K562 (cell line): Measurements from ENCODE around the gene BMI1. TPM values are rescaled to one million over a fixed set of nuclear protein-coding genes. Genes with fewer than 3 reads are reported as not detected.
A peak's percentile ranks its signal among the peaks of the same experiment; 100 is the strongest.

Experiments
- ATAC-seq: fragments of 200-7000 bp; cut with Tn5 transposase; 3 replicates; pipeline ENCODE4 v1.9.1; 2020; ENCODE audit warnings: moderate library complexity
- BruUV-seq: library from RNA; stranded (reverse); fragments of 400-500 nt; replicated peaks from 2 replicates; lab custom pipeline; 2021; lab: Mats Ljungman, UMichigan
- CTCF ChIA-PET: fragments of 300-600 bp; formaldehyde crosslinking; extraction: SDS; loops from one replicate; lab custom pipeline; 2021; ENCODE audit warnings: low intra/inter-chr PET ratio; lab: Yijun Ruan, JAX
- POLR2A ChIA-PET: fragments of 300-600, 350-650 bp; sonication (Branson Sonifier 250); formaldehyde crosslinking; extraction: SDS; loops from one replicate; lab custom pipeline; 2021; ENCODE audit warnings: antibody characterized with exemption, inconsistent platforms; lab: Yijun Ruan, JAX
- DNase-seq, 4 experiments: peaks; one replicate each; pipeline versions ENCODE4 v3.0.0 to v3.0.0-alpha.2; 2011 to 2018; ENCODE audit warnings: low spot score in 3 of 4, mixed read lengths in 3 of 4; ENCODE audit errors: extremely low read depth in 1 of 4
- FAIRE-seq: peaks from 2 replicates; lab custom pipeline; 2011; peaks lifted over from hg19 to GRCh38; lab: Jason Lieb, UNC
- H2AFZ ChIP-seq: 2 replicates; pipeline ENCODE4 v1.6.0; 2011; ENCODE audit warnings: low read depth, low read length, control low read depth, inconsistent platforms
- H3K27ac ChIP-seq: fragments of 200-600 bp; 3 replicates; pipeline ENCODE4 v1.8.0; 2011; ENCODE audit warnings: low read depth, mild to moderate bottlenecking, control low read depth, inconsistent platforms, low read length, moderate library complexity, mixed read lengths; ENCODE audit errors: extremely low read depth
- H3K27me3 ChIP-seq, 2 experiments: fragments of 300-600 bp in 1 of 2; 2 replicates in 1 of 2; 3 replicates in 1 of 2; pipeline versions ENCODE4 v1.6.0 to v1.8.0; 2011; ENCODE audit warnings: inconsistent platforms in 2 of 2, low read length in 2 of 2, mild to moderate bottlenecking in 1 of 2, mixed read lengths in 1 of 2, moderate library complexity in 1 of 2; ENCODE audit not compliant: control insufficient read depth in 2 of 2, insufficient read depth in 2 of 2
- H3K36me3 ChIP-seq: fragments of 300-600 bp; 3 replicates; pipeline ENCODE4 v1.8.0; 2011; ENCODE audit warnings: mild to moderate bottlenecking, low read length, inconsistent platforms; ENCODE audit not compliant: control insufficient read depth, insufficient read depth
- H3K4me1 ChIP-seq, 2 experiments: fragments of 200-600 bp in 1 of 2; replicated peaks in 1 of 2; 2 replicates in 1 of 2; 3 replicates in 1 of 2; pipeline versions ENCODE4 v1.5.1 to v1.8.0; 2011; ENCODE audit warnings: inconsistent platforms in 2 of 2, low read length in 2 of 2, mild to moderate bottlenecking in 1 of 2, mixed read lengths in 1 of 2, moderate library complexity in 1 of 2; ENCODE audit not compliant: control insufficient read depth in 2 of 2, insufficient read depth in 2 of 2
- H3K4me2 ChIP-seq: 2 replicates; pipeline ENCODE4 v1.6.1; 2011; ENCODE audit warnings: low read length, control low read depth, inconsistent platforms, mixed read lengths; ENCODE audit not compliant: insufficient read depth
- H3K4me3 ChIP-seq: fragments of 200-600 bp; sonication (generic), shearing (Covaris generic); 2 replicates; pipeline ENCODE4 v1.5.1; 2016; ENCODE audit warnings: control low read depth, inconsistent platforms
- H3K79me2 ChIP-seq: fragments of 200-600 bp; 3 replicates; pipeline ENCODE4 v1.8.0; 2011; ENCODE audit warnings: low read length, inconsistent platforms; ENCODE audit not compliant: control insufficient read depth, insufficient read depth
- H3K9ac ChIP-seq, 2 experiments: 2 replicates each; pipeline versions ENCODE4 v1.6.0 to v1.6.1; 2011; ENCODE audit warnings: low read depth in 2 of 2, low read length in 2 of 2, control low read depth in 1 of 2, inconsistent platforms in 1 of 2, mild to moderate bottlenecking in 1 of 2, mixed read lengths in 1 of 2; ENCODE audit not compliant: insufficient read depth in 1 of 2
- H3K9me1 ChIP-seq: one replicate; pipeline ENCODE4 v1.6.0; 2011; ENCODE audit warnings: inconsistent platforms, mild to moderate bottlenecking, low read length, moderate library complexity; ENCODE audit not compliant: control insufficient read depth, insufficient read depth
- H3K9me3 ChIP-seq: replicated peaks from 2 replicates; pipeline ENCODE4 v1.5.1; 2011; ENCODE audit warnings: low read depth, low read length, inconsistent platforms; ENCODE audit not compliant: control insufficient read depth, insufficient read depth
- H4K20me1 ChIP-seq: replicated peaks from 2 replicates; pipeline ENCODE4 v1.6.1; 2011; ENCODE audit warnings: low read length, inconsistent platforms, mixed read lengths; ENCODE audit not compliant: control insufficient read depth, insufficient read depth
- BCL6 ChIP-seq: fragments of 250-450 bp; sonication (Bioruptor Pico); IDR thresholded peaks from 2 replicates; pipeline ENCODE4 v1.4.0; 2020
- BRD4 ChIP-seq: fragments of 200-600 bp; sonication (generic); IDR thresholded peaks from 2 replicates; pipeline ENCODE4 v1.6.1; 2017; ENCODE audit warnings: inconsistent platforms
- CBX5 ChIP-seq: IDR thresholded peaks from 2 replicates; pipeline ENCODE4 v1.6.1; 2014; ENCODE audit warnings: low read depth, borderline replicate concordance
- CHCHD3 ChIP-seq: fragments of 250-450 bp; sonication (Bioruptor Pico); IDR thresholded peaks from 2 replicates; pipeline ENCODE4 v2.1.2; 2022; ENCODE audit warnings: mild to moderate bottlenecking
- HNRNPH1 ChIP-seq: fragments of 200-400 bp; formaldehyde crosslinking; optimal IDR thresholded peaks from 2 replicates; pipeline ENCODE3; 2017; ENCODE audit warnings: low read depth, mild to moderate bottlenecking, low read length, moderate library complexity
- ILF3 ChIP-seq: fragments of 450-650 bp; IDR thresholded peaks from 2 replicates; pipeline ENCODE4 v1.6.1; 2018; ENCODE audit warnings: antibody characterized with exemption, mild to moderate bottlenecking, moderate library complexity, borderline replicate concordance
- NONO ChIP-seq, 2 experiments: fragments of 200-400 bp in 1 of 2; fragments of 450-650 bp in 1 of 2; formaldehyde crosslinking in 1 of 2; IDR thresholded peaks; 2 replicates each; pipeline ENCODE4 v1.6.1; 2017; ENCODE audit warnings: low read depth in 2 of 2, mild to moderate bottlenecking in 2 of 2, moderate library complexity in 2 of 2, low read length in 1 of 2
- POLR2AphosphoS2 ChIP-seq: IDR thresholded peaks from 2 replicates; pipeline ENCODE4 v1.6.1; 2012; ENCODE audit warnings: low read length, improper control_type of control experiment
- SETDB1 ChIP-seq: IDR thresholded peaks from one replicate; pipeline ENCODE4 v1.6.1; 2012; ENCODE audit warnings: low read length, control low read depth, inconsistent platforms
- SIX5 ChIP-seq, 2 experiments: IDR thresholded peaks; 2 replicates each; pipeline ENCODE4 v1.6.1; 2011; ENCODE audit warnings: low read length in 2 of 2, borderline replicate concordance in 1 of 2, low read depth in 1 of 2, mild to moderate bottlenecking in 1 of 2, moderate library complexity in 1 of 2; ENCODE audit not compliant: insufficient read depth in 1 of 2
- TEAD1 ChIP-seq, 2 experiments: fragments of 450-650 bp in 1 of 2; sonication (generic) in 1 of 2; formaldehyde crosslinking; IDR thresholded peaks; 2 replicates each; pipeline versions ENCODE4 v1.4.0 to v1.8.0; 2020 to 2022; ENCODE audit warnings: mild to moderate bottlenecking in 2 of 2, missing genetic modification reagents in 1 of 2
- TGIF2 ChIP-seq: sonication (generic); formaldehyde crosslinking; IDR thresholded peaks from 2 replicates; pipeline ENCODE4 v1.8.1; 2022; ENCODE audit warnings: mild to moderate bottlenecking, missing genetic modification reagents, moderate library complexity
- THAP7 ChIP-seq: fragments of 250-450 bp; sonication (Bioruptor Pico); IDR thresholded peaks from 2 replicates; pipeline ENCODE4 v1.5.0; 2021
- ZC3H11A ChIP-seq: IDR thresholded peaks from 2 replicates; pipeline ENCODE4 v1.6.1; 2012; ENCODE audit warnings: low read depth, low read length, improper control_type of control experiment
- ZFP30 ChIP-seq: fragments of 250-450 bp; sonication (Bioruptor Pico); IDR thresholded peaks from 2 replicates; pipeline ENCODE4 v1.8.0; 2022; ENCODE audit warnings: moderate library complexity, mild to moderate bottlenecking, inconsistent platforms, borderline replicate concordance
- ZNF146 ChIP-seq: IDR thresholded peaks from one replicate; pipeline ENCODE4 v1.6.1; 2018; ENCODE audit warnings: missing compliant biosample characterization; ENCODE audit not compliant: unreplicated experiment
- ZNF282 ChIP-seq: sonication (generic); formaldehyde crosslinking; IDR thresholded peaks from 2 replicates; pipeline ENCODE4 v1.8.1; 2023; ENCODE audit warnings: missing genetic modification reagents
- ZNF436 ChIP-seq: fragments of 250-450, 450-650 bp; sonication (Bioruptor Pico); formaldehyde crosslinking; IDR thresholded peaks from 2 replicates; pipeline ENCODE4 v1.7.0; 2020; ENCODE audit warnings: mild to moderate bottlenecking
- ZNF444 ChIP-seq: fragments of 250-450 bp; sonication (Bioruptor Pico); IDR thresholded peaks from 2 replicates; pipeline ENCODE4 v1.4.0; 2020; ENCODE audit warnings: mild to moderate bottlenecking, moderate library complexity
- ZNF507 ChIP-seq: conservative IDR thresholded peaks from 2 replicates; pipeline ENCODE4 v1.6.1; 2017; ENCODE audit warnings: missing genetic modification characterization, missing compliant biosample characterization
- ZNF512 ChIP-seq: IDR thresholded peaks from 2 replicates; pipeline ENCODE4 v1.6.1; 2016; ENCODE audit warnings: missing genetic modification characterization, missing compliant biosample characterization
- WGBS: fragments of 100-300 bp; shearing (Covaris generic); methylation state at CpG from one replicate; pipeline ENCODE4 v1.1.6; 2016; ENCODE audit warnings: low coverage, mixed read lengths; ENCODE audit not compliant: insufficient coverage; ENCODE audit errors: missing lambda C conversion rate; 5-methylcytosine and 5-hydroxymethylcytosine counted together
- in situ Hi-C: fragments of 300-500 bp; cut with MboI; formaldehyde crosslinking; loops from 4 replicates; pipeline ENCODE4 v1.15.0; 2018; ENCODE audit warnings: inconsistent platforms, mixed read lengths
- intact Hi-C: fragments of 100-400 bp; cut with micrococcal nuclease; formaldehyde crosslinking; loops from 2 replicates; pipeline ENCODE4 v1.14.2; 2022
- polyA plus RNA-seq, 8 experiments: library from polyadenylated mRNA; depleted of rRNA in 4 of 8; stranded (reverse) in 5 of 8; unstranded in 3 of 8; fragments of >200 nt; fragmentation: Nextera tagmentation in 2 of 8; fragmentation: Illumina TruSeq in 1 of 8; extraction: Ambion mirVana in 2 of 8; extraction: Trizol in 1 of 8; gene quantifications; 2 replicates each; pipeline versions ENCODE4 v1.2.1 to v1.2.3, GENCODE V29; 2011 to 2014; ENCODE audit warnings: inconsistent platforms in 1 of 8, missing spikeins in 1 of 8
- total RNA-seq, 7 experiments: library from RNA; depleted of rRNA in 6 of 7; stranded (reverse); fragments of >200 nt in 6 of 7; fragmentation: Illumina TruSeq in 2 of 7; extraction: Trizol in 2 of 7; gene quantifications; 2 replicates each; pipeline versions ENCODE4 v1.2.1 to v1.2.3, GENCODE V29; 2011 to 2021; ENCODE audit warnings: low replicate concordance in 1 of 7

The BMI1 gene
- total and polyA plus RNA-seq, 9 of the 15 experiments (the other 6 are each of a cell fraction or from before 2014, with no cell fraction given): 21.4 to 103 (median 70.8) TPM

GRCh38 chr10:22340329-22341189, 19.7 kb downstream of the BMI1 start:
- Histone ChIP-seq H3K79me2 (no peaks in the 10 kb centered on the region), H3K36me3 (no peaks in the 10 kb centered on the region), H2AFZ (peak overlapping the region; percentile 77), H3K27ac (peak overlapping the region; percentile 91), H3K27me3 (no peaks in the 10 kb centered on the region), H3K9me1 (no peaks in the 10 kb centered on the region), H3K4me2 (peak overlapping the region; percentile 82), H3K4me1 (peaks cover 13 to 14% of the 10 kb centered on the region in 2 experiments; a peak in 4 of 5 replicates), H3K4me3 (peak overlapping the region; percentile 69), H3K9ac (peak overlapping the region; percentile 94 to 97), H3K9me3 (no peaks in the 10 kb centered on the region; the same call in 1 of the 2 replicates), H4K20me1 (no peaks in the 10 kb centered on the region)
- ChIA-PET CTCF (no interaction called here), POLR2A (interaction anchor here (0.6 to 2.4 kb wide), 18 partner anchors 9 to 477 kb away, joined by 3 to 17 read pairs (median 3); partner anchors contain the start of gene COMMD3)
- in situ Hi-C loops: no loop called here
- WGBS: under 1% methylated on average over 40 of the region's 98 CpGs
- BruUV-seq: no TSS peak
- FAIRE-seq (no peak), ATAC-seq (peak; percentile 92), DNase-seq (peak; percentile 86 to 90 (median 88))
- intact Hi-C loops: loop anchor here (1.0 to 5.0 kb wide), 3 partner anchors 12 to 77 kb away; no protein-coding TSS in a partner anchor
- TF ChIP-seq BCL6 (CRISPR knock-in tag) (no peak), CBX5 (no peak), ILF3 (peak; percentile 77; the same call in 1 of the 2 replicates), TEAD1 (CRISPR knock-in tag; IDR thresholded peaks at IDR 0.05) (no peak), ZNF282 (CRISPR knock-in tag) (peak; percentile 66; the same call in 1 of the 2 replicates), NONO (IDR thresholded peaks at IDR 0.05; ENCODE audit: low read depth in 2 of 2, low read length in 1 of 2) (peak; percentile 16 to 74; a peak in 2 of 4 replicates), TGIF2 (CRISPR knock-in tag) (no peak), HNRNPH1 (no peak), SETDB1 (no peak), CHCHD3 (CRISPR knock-in tag) (no peak), ZNF436 (CRISPR knock-in tag) (no peak), ZNF512 (tag) (no peak), ZC3H11A (no peak), SIX5 (IDR thresholded peaks at IDR 0.05; ENCODE audit: borderline replicate concordance in 1 of 2, insufficient read depth in 1 of 2, low read depth in 1 of 2, low read length in 2 of 2) (no peak), BRD4 (peak; percentile 89), ZNF444 (no peak), POLR2AphosphoS2 (no peak; the same call in 1 of the 2 replicates), THAP7 (CRISPR knock-in tag) (no peak), ZNF146 (CRISPR knock-in tag) (no peak), ZFP30 (CRISPR knock-in tag) (no peak), ZNF507 (no peak)
